Epithelial cell of proximal tubule (primary cell): ENCODE results near the gene SLC44A3. TPM values are rescaled to one million over a fixed set of nuclear protein-coding genes. Genes with fewer than 3 reads are reported as not detected.

ENCODE experiments used
- DNase-seq: peaks from one replicate; pipeline ENCODE4 v3.0.0-alpha.2; 2011; ENCODE audit warnings: low read depth
- H3K4me3 ChIP-seq: 2 replicates; pipeline ENCODE4 v1.5.1; 2011; ENCODE audit warnings: low read depth, mild to moderate bottlenecking, low read length
- total RNA-seq: library from RNA; depleted of rRNA; stranded (reverse); fragments of >200 nt; gene quantifications from 2 replicates; pipeline ENCODE4 v1.2.3, GENCODE V29; 2015
- TF ChIP-seq, protein P1 (sequence below): conservative IDR thresholded peaks from 2 replicates; pipeline ENCODE4 v1.5.1; 2012; ENCODE audit warnings: low read depth, mild to moderate bottlenecking, low read length

The SLC44A3 gene
- total RNA-seq, 1 donor from 2014 or later, result 24.3 TPM

GRCh38 chr1:94777281-94777680 lies 42.9 kb upstream of the SLC44A3 start:
- DNase-seq, result no peak
- no peak overlapping the region for H3K4me3 ChIP-seq
- TF ChIP-seq, protein P1, sequence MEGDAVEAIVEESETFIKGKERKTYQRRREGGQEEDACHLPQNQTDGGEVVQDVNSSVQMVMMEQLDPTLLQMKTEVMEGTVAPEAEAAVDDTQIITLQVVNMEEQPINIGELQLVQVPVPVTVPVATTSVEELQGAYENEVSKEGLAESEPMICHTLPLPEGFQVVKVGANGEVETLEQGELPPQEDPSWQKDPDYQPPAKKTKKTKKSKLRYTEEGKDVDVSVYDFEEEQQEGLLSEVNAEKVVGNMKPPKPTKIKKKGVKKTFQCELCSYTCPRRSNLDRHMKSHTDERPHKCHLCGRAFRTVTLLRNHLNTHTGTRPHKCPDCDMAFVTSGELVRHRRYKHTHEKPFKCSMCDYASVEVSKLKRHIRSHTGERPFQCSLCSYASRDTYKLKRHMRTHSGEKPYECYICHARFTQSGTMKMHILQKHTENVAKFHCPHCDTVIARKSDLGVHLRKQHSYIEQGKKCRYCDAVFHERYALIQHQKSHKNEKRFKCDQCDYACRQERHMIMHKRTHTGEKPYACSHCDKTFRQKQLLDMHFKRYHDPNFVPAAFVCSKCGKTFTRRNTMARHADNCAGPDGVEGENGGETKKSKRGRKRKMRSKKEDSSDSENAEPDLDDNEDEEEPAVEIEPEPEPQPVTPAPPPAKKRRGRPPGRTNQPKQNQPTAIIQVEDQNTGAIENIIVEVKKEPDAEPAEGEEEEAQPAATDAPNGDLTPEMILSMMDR, result no peak

GRCh38 chr1:94778808-94779207 lies 41.3 kb upstream of the SLC44A3 start:
- DNase-seq, result no peak
- no peak overlapping the region for H3K4me3 ChIP-seq
- TF ChIP-seq, protein P1, result no peak

GRCh38 chr1:94783342-94784189 lies 36.6 kb upstream of the SLC44A3 start:
- DNase-seq, result no peak
- TF ChIP-seq, protein P1, result no peak
- H3K4me3 ChIP-seq, result no peak overlapping the region

- no peak overlapping the region for H3K4me3 ChIP-seq
- DNase-seq, result no peak
- TF ChIP-seq, protein P1, result no peak
Observed at GRCh38 chr1:94784190-94784515, 36.0 kb upstream of the SLC44A3 start.

DNA sequence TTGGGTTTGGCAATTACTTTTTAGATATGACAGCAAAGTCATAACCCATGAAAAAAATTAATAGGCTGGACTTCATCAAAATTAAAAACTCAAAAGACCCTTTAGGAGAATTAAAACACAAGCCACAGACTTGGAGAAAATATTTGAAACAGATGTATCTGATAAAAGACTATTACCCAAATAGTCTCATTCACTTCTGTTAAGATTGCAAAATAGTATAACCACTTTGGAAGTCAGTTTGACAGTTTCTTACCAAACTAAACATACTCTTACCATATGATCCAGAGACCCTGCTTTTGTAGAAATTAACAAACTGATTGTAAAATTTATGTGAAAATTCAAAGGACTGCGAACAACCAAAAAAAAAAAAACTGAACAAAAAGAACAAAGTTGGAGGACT lies 32.5 kb upstream of the SLC44A3 start:
- no peak overlapping the region for H3K4me3 ChIP-seq
- TF ChIP-seq, protein P1, result no peak
- DNase-seq, result no peak

DNA sequence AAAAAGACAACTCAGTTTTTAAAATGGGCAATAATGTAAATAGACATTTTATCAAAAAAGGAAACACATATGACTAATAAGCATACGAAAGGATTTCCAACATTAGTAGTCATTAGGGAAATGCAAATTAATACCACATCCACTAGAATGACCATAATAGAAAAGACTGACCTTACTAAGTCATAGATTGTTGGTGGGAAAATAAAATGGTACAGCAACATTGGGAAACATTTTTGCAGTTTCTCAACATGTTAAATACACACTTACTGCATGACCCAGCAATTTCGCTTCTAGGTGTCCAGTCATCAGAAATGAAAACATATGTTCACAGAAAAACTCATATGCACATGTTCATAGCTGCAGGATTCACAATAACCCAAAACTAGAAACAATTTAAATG lies 29.9 kb upstream of the SLC44A3 start:
- no peak for DNase-seq
- TF ChIP-seq, protein P1, result no peak
- H3K4me3 ChIP-seq, result no peak overlapping the region

DNA sequence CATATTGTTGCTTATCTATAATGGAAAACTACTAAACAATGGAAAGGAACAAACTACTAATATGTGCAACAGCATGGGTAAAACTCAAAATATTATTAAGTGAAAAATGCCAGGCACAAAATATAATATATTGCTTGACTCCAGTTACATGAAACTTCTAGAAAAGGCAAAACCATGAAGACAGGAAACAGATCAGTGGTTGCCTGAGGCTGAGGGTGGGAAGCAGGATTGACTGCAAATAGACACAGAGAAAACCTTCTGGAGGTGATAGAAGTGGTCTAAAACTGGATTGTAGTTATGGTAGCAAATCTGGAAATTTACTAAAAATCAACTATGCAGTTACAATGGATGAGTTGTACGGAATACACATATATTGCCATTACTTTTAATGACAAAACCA lies 29.5 kb upstream of the SLC44A3 start:
- TF ChIP-seq, protein P1, result no peak
- no peak for DNase-seq

More for the DNA sequence above, 29.5 kb upstream of the SLC44A3 start:
- no peak overlapping the region for H3K4me3 ChIP-seq
